ENCODE results near the gene CADM2.

The CADM2 gene

GRCh38 chr3:85208650-85209049, 249.9 kb downstream of the CADM2 start:
- no peak for DNase-seq

GRCh38 chr3:85210540-85210939, 251.8 kb downstream of the CADM2 start:
- DNase-seq, result no peak

- DNase-seq, result no peak
These were observed 270.2 kb downstream of the CADM2 start for GRCh38 chr3:85228966-85229365.

- no peak for DNase-seq
These were observed 285.3 kb downstream of the CADM2 start for GRCh38 chr3:85244091-85244490.

GRCh38 chr3:85244519-85244918, 285.7 kb downstream of the CADM2 start:
- DNase-seq, result no peak

- DNase-seq, result no peak
These were observed 293.0 kb downstream of the CADM2 start for GRCh38 chr3:85251766-85252165.

- no peak for DNase-seq
These were observed 293.9 kb downstream of the CADM2 start for GRCh38 chr3:85252686-85253085.

- no peak for DNase-seq
These were observed 295.9 kb downstream of the CADM2 start for GRCh38 chr3:85254738-85255137.

- DNase-seq, result no peak
These were observed 297.2 kb downstream of the CADM2 start for GRCh38 chr3:85255949-85256348.

- DNase-seq, result no peak
These were observed 299.5 kb downstream of the CADM2 start for GRCh38 chr3:85258326-85258725.

GRCh38 chr3:85258819-85259218, 300.0 kb downstream of the CADM2 start:
- no peak for DNase-seq

GRCh38 chr3:85259748-85260147, 301.0 kb downstream of the CADM2 start:
- DNase-seq, result no peak

- DNase-seq, result no peak
These were observed 305.6 kb downstream of the CADM2 start for GRCh38 chr3:85264381-85264780.

- no peak for DNase-seq
These were observed 311.7 kb downstream of the CADM2 start for GRCh38 chr3:85270488-85270887.

- DNase-seq, result no peak
These were observed 313.1 kb downstream of the CADM2 start for GRCh38 chr3:85271911-85272310.

GRCh38 chr3:85288257-85288656, 329.5 kb downstream of the CADM2 start:
- no peak for DNase-seq

- no peak for DNase-seq
These were observed 338.5 kb downstream of the CADM2 start for GRCh38 chr3:85297291-85297690.

GRCh38 chr3:85298032-85298431, 339.2 kb downstream of the CADM2 start:
- DNase-seq, result no peak

GRCh38 chr3:85303156-85303555, 344.4 kb downstream of the CADM2 start:
- no peak for DNase-seq

- DNase-seq, result no peak
These were observed 345.7 kb downstream of the CADM2 start for GRCh38 chr3:85304360-85304964.

- DNase-seq, result no peak
These were observed 353.5 kb downstream of the CADM2 start for GRCh38 chr3:85312331-85312730.

- no peak for DNase-seq
These were observed 354.6 kb downstream of the CADM2 start for GRCh38 chr3:85313380-85313779.

GRCh38 chr3:85316252-85316651, 357.5 kb downstream of the CADM2 start:
- no peak for DNase-seq

GRCh38 chr3:85321892-85322291, 363.1 kb downstream of the CADM2 start:
- no peak for DNase-seq

GRCh38 chr3:85330071-85330470, 371.3 kb downstream of the CADM2 start:
- no peak for DNase-seq

- DNase-seq, result no peak
These were observed 379.1 kb downstream of the CADM2 start for GRCh38 chr3:85337895-85338294.
